NCI-H146 treated with DMSO at 0.1 percent for 48 hours (cell line): ENCODE measurements around the gene PXYLP1.

Experiments
- DNase-seq: peaks from one replicate; lab custom pipeline; 2025; ENCODE audit not compliant: unreplicated experiment; lab: John Stamatoyannopoulos, UW

The PXYLP1 gene

GRCh38 chr3:141227752-141228151 is 3.9 kb upstream of the PXYLP1 start:
- DNase-seq, result peak; percentile 63

GRCh38 chr3:141228395-141228794 is 3.2 kb upstream of the PXYLP1 start:
- peak; percentile 99 for DNase-seq

GRCh38 chr3:141229132-141229531 is 2.5 kb upstream of the PXYLP1 start:
- DNase-seq, result peak; percentile 71

GRCh38 chr3:141230293-141230692 is 1.3 kb upstream of the PXYLP1 start:
- DNase-seq, result no peak

GRCh38 chr3:141231952-141232823 is 563 bp downstream of the PXYLP1 start:
- peak; percentile 46 for DNase-seq

- no peak for DNase-seq
Observed at GRCh38 chr3:141233457-141234161, 2.0 kb downstream of the PXYLP1 start.

- no peak for DNase-seq
Observed at GRCh38 chr3:141234283-141234682, 2.7 kb downstream of the PXYLP1 start.

GRCh38 chr3:141235661-141236171 is 4.1 kb downstream of the PXYLP1 start:
- DNase-seq, result no peak

GRCh38 chr3:141236361-141236760 is 4.7 kb downstream of the PXYLP1 start:
- DNase-seq, result no peak

GRCh38 chr3:141237701-141238521 is 6.3 kb downstream of the PXYLP1 start:
- no peak for DNase-seq

- peak; percentile 41 for DNase-seq
Observed at GRCh38 chr3:141239511-141240281, 8.1 kb downstream of the PXYLP1 start.

- no peak for DNase-seq
Observed at GRCh38 chr3:141240286-141240685, 8.7 kb downstream of the PXYLP1 start.

GRCh38 chr3:141240687-141241615 is 9.3 kb downstream of the PXYLP1 start:
- DNase-seq, result no peak

- no peak for DNase-seq
Observed at GRCh38 chr3:141241616-141242376, 10.2 kb downstream of the PXYLP1 start.

GRCh38 chr3:141242377-141243092 is 10.9 kb downstream of the PXYLP1 start:
- DNase-seq, result no peak

- DNase-seq, result no peak
Observed at GRCh38 chr3:141243271-141243707, 11.7 kb downstream of the PXYLP1 start.

GRCh38 chr3:141246224-141246957 is 14.8 kb downstream of the PXYLP1 start:
- no peak for DNase-seq
